Choroid plexus epithelial cell (primary cell): Measurements from ENCODE around the gene API5.

ENCODE experiments used
- DNase-seq: peaks from one replicate; pipeline ENCODE4 v3.0.0-alpha.2; 2010; ENCODE audit warnings: low read depth
- H3K4me3 ChIP-seq: 2 replicates; pipeline ENCODE4 v1.5.1; 2011; ENCODE audit warnings: low read depth, mild to moderate bottlenecking, control low read depth, low read length, moderate library complexity
- TF ChIP-seq, protein P1 (sequence below): conservative IDR thresholded peaks from 2 replicates; pipeline ENCODE4 v1.5.1; 2011; ENCODE audit warnings: low read depth, mild to moderate bottlenecking, control low read depth, inconsistent platforms, low read length, moderate library complexity

API5 gene

DNA sequence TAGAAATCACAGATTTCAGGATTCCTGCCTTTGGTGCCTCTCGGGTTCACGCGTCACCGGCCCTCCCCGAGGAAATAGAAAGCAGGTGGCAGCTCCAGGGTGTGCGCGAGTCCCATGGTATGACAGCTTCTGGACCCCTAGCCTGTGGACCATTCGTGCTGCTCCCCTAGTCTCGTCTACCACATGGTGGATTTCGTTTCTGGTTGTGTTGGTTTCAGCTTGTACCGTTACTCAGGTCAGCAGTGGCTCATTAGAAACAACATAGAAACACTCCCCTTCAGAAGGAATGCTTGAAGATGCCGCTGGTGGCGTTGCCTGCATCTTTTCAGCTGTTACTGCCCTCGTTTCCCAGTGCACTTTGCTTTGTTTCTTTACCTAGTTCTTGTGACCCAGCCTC lies 47.6 kb downstream of the API5 start:
- DNase-seq: peak; percentile 57
- H3K4me3 ChIP-seq: peak overlapping the region; percentile 99
- TF ChIP-seq, protein P1, sequence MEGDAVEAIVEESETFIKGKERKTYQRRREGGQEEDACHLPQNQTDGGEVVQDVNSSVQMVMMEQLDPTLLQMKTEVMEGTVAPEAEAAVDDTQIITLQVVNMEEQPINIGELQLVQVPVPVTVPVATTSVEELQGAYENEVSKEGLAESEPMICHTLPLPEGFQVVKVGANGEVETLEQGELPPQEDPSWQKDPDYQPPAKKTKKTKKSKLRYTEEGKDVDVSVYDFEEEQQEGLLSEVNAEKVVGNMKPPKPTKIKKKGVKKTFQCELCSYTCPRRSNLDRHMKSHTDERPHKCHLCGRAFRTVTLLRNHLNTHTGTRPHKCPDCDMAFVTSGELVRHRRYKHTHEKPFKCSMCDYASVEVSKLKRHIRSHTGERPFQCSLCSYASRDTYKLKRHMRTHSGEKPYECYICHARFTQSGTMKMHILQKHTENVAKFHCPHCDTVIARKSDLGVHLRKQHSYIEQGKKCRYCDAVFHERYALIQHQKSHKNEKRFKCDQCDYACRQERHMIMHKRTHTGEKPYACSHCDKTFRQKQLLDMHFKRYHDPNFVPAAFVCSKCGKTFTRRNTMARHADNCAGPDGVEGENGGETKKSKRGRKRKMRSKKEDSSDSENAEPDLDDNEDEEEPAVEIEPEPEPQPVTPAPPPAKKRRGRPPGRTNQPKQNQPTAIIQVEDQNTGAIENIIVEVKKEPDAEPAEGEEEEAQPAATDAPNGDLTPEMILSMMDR: no peak

DNA sequence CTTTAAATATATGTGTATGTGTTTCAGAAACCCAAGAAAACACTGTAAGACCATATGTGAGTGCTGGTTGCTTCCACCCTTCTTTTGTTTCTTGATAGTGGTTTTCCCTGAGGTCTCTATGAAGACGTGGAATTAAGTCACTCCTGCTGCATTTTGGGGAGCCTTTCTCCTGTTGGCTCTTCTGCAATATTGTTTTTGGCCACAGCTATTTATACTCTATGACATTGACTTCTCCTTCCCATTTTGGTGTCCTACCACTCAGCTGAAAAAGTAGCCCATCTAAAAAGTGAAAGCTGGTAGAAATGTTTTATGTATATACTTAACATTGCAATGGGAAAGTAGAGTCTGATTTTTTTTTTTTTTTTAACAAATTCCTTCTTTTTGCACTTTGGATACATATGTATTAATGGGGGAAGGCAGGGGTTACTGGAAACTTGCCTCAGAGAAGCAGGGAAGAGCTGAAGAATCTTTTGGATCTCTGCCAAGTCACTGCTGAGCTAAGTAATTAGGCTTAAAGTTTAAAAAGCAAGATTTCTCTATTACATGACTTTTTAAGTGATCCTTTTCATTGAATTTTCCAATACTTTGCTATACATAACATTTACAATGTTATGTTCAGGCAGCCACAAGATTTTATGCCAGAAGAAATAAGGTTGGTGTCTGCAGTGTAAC lies 48.7 kb downstream of the API5 start:
- TF ChIP-seq, protein P1: no peak
- no peak overlapping the region for H3K4me3 ChIP-seq
- peak; percentile 64 for DNase-seq

DNA sequence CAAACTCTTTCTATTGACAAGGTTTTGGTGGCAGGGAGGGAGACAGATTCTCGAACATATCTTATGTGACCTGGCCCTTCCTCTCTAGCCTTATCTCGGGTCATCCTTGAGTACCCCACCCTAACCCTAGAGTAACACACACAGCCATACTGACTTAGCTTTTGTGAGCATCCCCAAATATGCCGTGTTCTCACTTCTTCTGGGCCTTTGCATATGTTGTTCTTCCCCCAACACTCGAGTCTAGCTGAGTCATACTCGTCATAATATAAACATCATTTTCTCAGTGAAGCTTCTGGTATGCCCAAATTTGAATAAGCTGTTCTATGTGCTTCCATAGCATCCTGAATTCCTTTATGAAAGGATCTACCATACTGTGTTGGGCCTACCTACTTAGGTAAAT lies 54.9 kb downstream of the API5 start:
- H3K4me3 ChIP-seq: no peak overlapping the region
- TF ChIP-seq, protein P1: no peak

GRCh38 chr11:43367382-43368178 lies 55.8 kb downstream of the API5 start:
- TF ChIP-seq, protein P1: no peak
- no peak for DNase-seq
- no peak overlapping the region for H3K4me3 ChIP-seq

More for the DNA sequence above, 54.9 kb downstream of the API5 start:
- peak; percentile 54 for DNase-seq

DNA sequence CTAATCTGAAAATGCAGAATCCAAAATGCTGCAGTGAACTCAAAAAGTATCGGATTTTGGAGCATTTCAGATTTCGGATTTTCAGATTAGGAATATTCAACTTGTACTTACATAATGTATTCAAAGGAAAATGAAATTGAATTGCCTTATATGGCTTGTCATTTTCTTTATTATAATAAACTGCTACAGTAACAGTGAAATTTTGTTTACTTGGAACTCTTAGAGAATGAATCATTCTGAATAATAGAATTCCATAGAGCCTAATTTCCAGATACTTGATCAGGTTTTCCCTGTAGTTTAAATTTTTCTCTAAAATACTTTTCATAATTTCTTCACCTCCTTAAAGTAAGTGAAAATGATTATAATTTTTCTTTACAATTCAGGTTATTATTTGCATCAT lies 64.3 kb downstream of the API5 start:
- DNase-seq: no peak
- no peak overlapping the region for H3K4me3 ChIP-seq
- TF ChIP-seq, protein P1: no peak

- DNase-seq: peak; percentile 81
- no peak overlapping the region for H3K4me3 ChIP-seq
- TF ChIP-seq, protein P1: no peak
Observed at GRCh38 chr11:43376594-43376993, 64.8 kb downstream of the API5 start.
